NCI-H2196 (cell line): Measurements from ENCODE around the gene NT5C3A.
"Not testable (repeated sequence)": the region's sequence is repeated elsewhere in the genome, so short reads cannot be mapped to it uniquely, and the experiment has no call there.

Experiments
- DNase-seq: peaks from one replicate; lab custom pipeline; 2025; ENCODE audit not compliant: unreplicated experiment; lab: John Stamatoyannopoulos, UW

NT5C3A gene

GRCh38 chr7:33041631-33042428, 20.7 kb downstream of the NT5C3A start:
- DNase-seq: no peak

- no peak for DNase-seq
Measured at GRCh38 chr7:33040803-33041516, 21.6 kb downstream of the NT5C3A start.

- DNase-seq: no peak
Measured at GRCh38 chr7:33039903-33040292, 22.7 kb downstream of the NT5C3A start.

GRCh38 chr7:33039257-33039902, 23.2 kb downstream of the NT5C3A start:
- DNase-seq: no peak

GRCh38 chr7:33038639-33039038, 23.9 kb downstream of the NT5C3A start:
- no peak for DNase-seq

- DNase-seq: no peak
Measured at GRCh38 chr7:33035776-33036175, 26.8 kb downstream of the NT5C3A start.

GRCh38 chr7:33024189-33024757, 38.3 kb downstream of the NT5C3A start:
- no peak for DNase-seq

GRCh38 chr7:33012364-33012763, 50.2 kb downstream of the NT5C3A start:
- no peak for DNase-seq

GRCh38 chr7:33009734-33010133, 52.8 kb downstream of the NT5C3A start:
- DNase-seq: no peak

GRCh38 chr7:33005690-33006089, 56.9 kb downstream of the NT5C3A start:
- DNase-seq: not testable (repeated sequence)

GRCh38 chr7:33005193-33005592, 57.4 kb downstream of the NT5C3A start:
- not testable (repeated sequence) for DNase-seq

- DNase-seq: not testable (repeated sequence)
Measured at GRCh38 chr7:33004104-33004616, 58.4 kb downstream of the NT5C3A start.

- not testable (repeated sequence) for DNase-seq
Measured at GRCh38 chr7:33003111-33003510, 59.5 kb downstream of the NT5C3A start.

- not testable (repeated sequence) for DNase-seq
Measured at GRCh38 chr7:32999380-32999779, 63.2 kb downstream of the NT5C3A start.

GRCh38 chr7:32998361-32999171, 64.0 kb downstream of the NT5C3A start:
- DNase-seq: peak; percentile 55

- not testable (repeated sequence) for DNase-seq
Measured at GRCh38 chr7:32997956-32998355, 64.6 kb downstream of the NT5C3A start.

GRCh38 chr7:32992750-32993149, 69.8 kb downstream of the NT5C3A start:
- DNase-seq: not testable (repeated sequence)

GRCh38 chr7:32991975-32992700, 70.4 kb downstream of the NT5C3A start:
- DNase-seq: not testable (repeated sequence)

GRCh38 chr7:32991068-32991585, 71.4 kb downstream of the NT5C3A start:
- DNase-seq: not testable (repeated sequence)
